HG02884 (cell line): Measurements from ENCODE around the gene GALNT9.
"Not testable (repeated sequence)": the region's sequence is repeated elsewhere in the genome, so short reads cannot be mapped to it uniquely, and the experiment has no call there.

Experiments
- ATAC-seq: cut with Tn5 transposase; IDR thresholded peaks from one replicate; pipeline ENCODE4 v1.9.1; 2021; ENCODE audit warnings: mild to moderate bottlenecking, moderate library complexity; ENCODE audit not compliant: unreplicated experiment

The GALNT9 gene

DNA sequence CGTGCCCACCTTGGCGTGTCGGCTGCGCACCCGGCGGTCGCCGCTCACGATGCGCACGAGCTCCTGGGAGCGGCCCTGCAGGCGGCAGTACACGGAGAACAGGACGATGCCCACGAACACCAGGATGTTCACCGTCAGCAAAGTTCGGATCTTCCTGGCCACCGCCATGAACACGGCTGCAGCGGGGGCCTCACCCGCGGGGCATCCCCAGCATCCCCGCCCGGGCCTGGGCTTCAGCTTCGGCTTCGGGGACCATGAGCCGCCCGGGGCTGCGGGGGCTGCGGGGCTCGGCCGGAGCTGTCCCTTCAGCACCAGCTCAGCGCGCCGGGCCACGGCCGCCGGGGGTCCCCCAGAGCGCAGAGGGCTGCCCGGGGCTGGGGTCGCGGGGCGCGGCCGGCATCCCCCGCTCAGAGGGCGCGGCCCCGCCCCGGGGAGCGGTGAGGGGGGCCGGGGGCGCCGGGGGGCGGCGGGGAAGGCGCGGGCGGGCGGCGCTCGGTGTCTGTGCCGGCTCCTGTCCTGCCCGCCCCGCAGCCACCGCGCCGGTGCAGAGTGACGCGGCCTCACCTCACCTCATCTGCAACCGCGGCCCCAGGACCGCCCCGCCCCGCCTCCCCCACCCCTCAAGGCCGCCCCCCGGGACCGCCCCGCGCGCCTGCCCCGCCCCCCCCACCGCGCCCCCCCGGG is at the start of gene GALNT9:
TSS of gene GALNT9 (minus strand) at position 554 of the 684 bp plus-strand sequence. CDS start at position 168, 386 bp downstream.
- no peak for ATAC-seq

DNA sequence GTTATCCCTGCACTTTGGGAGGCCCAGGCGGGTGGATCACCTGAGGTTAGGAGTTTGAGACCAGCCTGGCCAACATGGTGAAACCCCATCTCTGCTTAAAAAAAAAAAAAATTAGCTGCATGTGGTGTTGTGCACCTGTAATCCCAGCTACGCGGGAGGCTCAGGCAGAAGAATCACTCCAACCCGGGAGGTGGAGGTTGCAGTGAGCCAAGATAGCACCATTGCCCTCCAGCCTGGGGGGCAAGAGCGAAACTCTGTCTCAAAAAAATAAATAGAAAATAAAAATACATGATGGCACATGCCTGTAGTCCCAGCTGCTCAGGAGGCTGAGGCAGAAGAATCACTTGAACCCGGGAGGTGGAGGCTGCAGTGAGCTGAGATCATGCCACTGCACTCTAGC is 49.7 kb upstream of the GALNT9 start:
- ATAC-seq = not testable (repeated sequence)

DNA sequence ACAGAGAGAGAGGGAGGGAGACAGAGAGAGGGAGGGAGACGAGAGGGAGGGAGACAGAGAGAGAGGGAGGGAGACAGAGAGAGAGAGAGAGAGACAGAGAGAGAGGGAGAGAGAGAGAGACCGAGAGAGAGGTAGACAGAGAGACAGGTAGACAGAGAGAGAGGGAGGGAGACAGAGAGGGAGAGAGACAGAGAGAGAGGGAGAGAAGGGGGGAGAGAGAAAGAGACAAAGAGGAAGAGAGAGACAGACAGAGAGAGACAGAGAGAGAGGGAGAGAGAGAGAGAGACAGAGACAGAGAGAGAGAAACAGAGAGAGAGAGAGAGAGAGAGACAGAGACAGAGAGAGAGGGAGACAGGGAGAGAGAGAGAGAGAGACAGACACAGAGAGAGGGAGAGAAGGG is 47.8 kb upstream of the GALNT9 start:
- ATAC-seq = no peak

DNA sequence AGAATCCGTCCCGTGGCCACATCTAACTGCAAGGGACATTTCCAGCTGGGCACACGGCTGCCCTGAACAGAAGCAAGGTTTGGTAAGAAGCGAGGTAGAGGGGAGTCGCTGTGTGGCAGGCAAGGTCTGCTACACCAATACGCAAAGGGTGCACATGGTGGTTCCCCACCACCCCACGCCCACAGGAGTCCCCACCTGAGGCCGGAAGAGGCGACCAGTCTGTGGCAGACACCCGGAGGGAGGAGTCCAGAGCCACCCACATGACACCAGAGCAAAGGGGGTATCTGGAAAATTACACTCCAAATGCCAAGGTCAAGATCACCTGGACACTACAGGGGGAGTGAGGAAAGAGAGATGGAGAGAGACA is 47.1 kb upstream of the GALNT9 start:
- ATAC-seq = no peak

DNA sequence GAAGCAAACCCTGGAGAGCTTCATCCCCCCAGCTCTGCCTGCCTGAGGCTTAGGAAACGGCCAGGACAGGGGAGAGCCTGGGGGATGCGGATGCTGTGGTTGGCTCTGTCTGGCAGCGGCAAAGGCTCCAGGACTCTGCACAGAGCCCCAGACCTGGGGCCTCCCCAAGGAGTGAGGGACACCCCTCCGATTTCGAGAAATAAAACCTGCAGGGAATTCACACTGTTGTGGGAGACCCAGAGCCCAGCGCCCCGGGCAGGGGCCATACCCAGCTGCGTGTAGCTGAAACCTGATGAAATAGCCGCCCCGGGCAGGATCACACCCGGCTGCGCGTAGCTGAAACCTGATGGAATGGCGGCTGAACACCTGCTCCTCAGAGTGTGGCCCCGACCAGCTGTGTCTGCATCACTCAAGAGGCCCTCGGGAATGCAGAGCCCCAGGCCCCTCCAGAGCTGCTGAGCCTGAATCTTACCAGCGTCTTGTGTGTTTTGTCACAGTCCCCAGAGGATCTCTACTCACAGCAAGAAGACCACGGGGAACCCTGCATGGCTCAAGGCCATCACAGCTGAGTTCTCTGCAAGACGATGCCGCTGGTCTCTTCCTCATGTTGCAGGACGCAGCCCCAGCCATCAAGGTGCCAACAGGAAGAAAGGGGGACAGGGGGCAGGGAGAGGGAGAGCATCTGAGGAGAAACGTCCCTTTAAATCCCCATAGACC is 46.5 kb upstream of the GALNT9 start:
- ATAC-seq = no peak

DNA sequence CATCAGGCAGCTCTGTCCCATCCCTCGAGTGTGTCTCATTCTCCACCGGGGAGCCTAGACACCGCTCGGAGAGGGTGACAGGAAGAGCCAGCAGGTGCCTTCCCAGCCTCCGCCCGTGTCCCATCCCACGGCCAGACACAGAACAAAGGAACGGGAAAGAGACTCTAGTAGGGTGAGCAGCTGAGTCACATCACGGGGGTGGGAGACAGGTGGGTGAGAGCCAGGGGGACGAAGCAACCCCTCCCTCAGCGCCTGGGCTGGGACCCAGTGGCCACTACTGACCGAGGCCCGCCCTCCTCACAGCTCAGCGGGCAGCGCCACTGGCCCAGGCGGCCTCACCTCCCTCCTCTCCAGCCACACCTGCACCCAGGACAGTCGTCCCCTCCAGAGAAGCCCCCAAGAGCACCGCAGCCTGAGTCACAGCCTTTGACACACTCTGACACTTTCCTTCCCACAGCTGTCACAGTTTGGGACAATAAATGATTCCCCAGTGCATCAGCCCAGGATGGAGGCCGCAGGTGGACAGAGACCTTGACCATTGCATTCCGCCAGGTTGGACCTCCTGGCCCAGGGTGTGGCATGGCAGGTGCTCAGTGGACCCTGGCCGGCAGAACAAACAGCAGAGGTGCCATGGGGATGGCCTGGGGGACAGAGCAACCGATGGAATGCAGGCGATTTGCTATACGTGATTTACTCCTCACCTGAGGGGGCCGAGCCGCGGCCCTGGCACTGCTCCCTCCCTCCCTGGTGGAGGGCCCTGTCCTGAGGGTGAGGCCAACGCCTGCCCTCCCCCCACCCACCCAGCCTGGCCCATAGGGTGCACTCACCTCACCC is 45.4 kb upstream of the GALNT9 start:
- ATAC-seq = no peak

DNA sequence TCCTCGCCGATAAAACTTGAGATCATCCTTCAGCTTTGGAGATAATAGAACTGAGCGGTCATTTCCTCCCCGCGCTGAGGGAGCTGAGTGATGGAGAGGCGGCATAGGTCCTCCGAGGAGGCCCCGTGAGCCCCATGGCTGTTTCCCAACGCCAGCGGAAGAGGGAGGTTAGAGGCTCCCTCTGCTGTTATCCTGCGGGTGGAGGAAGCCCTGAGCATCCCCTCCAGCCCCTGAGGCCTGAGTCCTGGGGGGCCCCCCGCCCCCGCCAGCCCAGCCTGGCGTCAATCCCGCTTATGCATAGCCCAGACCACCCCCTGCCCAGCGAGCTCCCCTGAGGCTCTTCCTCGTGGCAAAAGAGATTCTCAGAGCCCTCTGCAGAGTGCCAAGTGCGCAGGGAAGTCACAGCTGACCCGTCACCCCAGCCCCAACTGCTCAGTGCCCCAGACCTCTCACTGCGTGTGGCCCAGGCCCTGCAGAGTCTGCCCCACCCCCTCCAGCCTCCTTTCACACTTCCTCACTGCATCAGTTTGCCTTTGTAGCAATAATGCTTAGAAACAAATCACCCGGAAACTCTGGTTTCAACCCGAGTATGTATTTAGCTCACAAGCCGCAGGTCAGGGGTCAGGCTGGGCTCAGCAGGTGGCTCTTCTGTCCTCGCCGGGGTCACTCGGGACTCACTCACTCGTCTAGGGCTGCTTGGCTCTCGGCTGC is 44.7 kb upstream of the GALNT9 start:
- ATAC-seq = no peak

DNA sequence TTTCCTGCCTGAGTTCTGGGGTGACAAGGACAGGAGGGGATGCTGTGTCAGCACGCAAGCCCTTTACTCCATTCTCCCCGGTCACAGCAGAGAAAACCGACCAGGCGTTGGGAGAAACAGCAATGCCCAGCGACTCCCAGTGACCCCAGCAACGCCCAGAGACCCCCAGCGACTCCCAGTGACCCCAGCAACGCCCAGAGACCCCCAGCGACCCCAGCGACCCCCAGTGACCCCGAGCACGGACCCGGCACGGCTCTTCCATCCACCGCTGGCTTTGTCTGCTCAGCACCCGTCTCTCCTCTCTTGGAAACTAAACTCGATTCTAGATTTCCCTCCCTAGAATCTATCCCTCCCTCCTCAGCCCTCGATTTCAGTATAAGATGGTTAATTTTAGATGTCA is 38.5 kb upstream of the GALNT9 start:
- no peak for ATAC-seq

DNA sequence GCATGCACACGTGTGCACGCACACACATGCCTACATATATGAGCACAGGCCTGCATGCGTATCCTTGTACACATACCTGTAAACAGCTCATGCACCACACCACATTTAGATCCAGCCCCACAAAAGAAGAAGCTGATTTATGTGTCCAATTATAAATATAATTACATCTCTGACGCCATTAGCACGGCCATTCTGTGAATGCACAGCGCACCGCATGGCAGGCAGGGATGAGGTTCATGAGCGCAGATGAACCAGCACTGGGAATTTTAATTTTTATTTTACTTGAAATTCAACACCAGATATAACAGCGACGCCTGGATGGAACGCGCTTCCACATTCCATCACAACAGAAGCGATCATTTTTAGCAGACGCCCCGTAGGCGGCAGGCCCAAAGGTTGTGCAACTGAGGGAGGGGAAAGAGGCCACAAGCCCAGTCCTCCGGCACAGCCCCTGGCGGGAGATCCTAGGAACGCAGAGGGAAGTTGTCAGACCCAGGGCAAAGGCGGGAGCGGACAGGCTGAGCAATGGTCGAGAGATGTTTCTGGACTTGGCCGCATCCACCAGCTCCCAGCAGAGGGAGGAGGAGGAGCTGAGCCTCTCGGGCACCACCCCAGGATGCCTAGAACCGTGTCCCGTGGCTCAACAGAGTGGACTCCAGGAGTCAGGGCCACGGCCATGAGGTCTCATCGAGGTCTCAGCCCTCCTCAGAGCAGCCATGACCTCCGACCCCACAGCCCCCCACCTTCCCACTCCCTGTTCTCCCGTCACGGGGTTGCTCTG is 37.9 kb upstream of the GALNT9 start:
- ATAC-seq = no peak

DNA sequence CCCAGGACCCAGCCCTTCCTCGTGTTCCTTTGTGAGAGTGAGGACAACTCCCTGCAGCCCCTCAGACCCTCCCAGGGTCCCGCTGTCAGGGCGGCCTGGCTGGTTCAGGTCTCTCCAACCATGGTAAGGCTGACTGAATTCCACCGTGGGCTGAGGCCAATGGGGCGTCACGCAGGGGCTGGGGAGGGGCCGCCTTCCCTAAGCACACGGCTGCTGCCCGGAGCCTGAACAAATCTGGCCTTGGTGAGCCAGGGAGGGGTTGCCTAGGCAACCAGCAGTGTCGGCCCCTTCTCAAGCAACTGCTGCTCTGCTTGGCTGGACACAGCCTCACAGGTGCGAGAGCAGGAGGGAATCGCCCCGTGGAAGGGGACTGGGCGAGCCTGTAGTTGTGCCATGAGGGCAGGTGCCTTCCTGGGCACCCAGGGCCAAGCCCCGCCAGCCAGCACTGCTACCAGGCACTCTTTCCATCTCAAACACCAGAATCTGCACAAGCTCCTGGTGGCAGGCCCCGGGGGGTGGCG is 37.0 kb upstream of the GALNT9 start:
- ATAC-seq = no peak

DNA sequence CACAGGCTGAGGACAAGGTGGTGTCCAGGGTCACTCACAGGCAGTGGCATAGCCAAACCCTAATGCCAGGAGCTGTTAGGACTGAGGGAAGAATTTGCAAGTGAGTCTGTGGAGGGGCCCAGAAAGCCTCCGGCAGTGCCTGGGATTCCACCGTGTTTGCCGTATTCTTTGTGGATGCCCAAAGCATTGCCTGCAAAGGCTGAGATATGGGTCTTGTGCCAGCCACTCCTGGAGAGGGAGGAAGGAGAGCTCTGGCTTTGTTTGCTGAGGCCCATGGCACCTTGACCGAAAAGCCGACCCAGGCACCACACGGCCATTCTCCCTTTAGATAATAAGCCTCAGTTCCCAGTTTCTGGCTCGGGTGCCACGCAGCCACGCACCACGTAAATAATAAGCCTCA is 35.8 kb upstream of the GALNT9 start:
- ATAC-seq = no peak

DNA sequence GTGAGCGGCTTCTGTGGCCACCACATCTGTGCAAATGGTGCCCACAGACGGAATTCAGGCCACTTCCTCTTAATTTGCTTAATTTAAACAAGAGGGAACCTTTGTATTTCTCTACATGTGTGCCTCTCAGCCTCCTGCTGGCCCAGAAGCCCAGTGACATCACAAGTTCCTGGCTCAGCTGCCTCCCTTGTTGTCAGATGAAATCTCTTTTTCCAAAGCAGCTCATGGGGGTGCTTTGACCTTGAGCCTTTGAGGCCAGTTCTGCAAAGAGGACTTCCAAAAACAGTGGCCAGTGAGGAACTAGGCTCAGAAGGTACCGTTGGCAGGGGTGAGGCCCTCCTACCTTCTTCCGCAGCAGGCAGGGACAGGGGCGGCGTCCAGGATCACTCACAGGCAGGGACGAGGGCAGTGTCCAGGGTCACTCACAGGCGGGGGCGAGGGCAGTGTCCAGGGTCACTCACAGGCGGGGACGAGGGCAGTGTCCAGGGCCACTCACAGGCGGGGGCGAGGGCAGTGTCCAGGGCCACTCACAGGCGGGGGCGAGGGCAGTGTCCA is 35.0 kb upstream of the GALNT9 start:
- ATAC-seq = no peak

DNA sequence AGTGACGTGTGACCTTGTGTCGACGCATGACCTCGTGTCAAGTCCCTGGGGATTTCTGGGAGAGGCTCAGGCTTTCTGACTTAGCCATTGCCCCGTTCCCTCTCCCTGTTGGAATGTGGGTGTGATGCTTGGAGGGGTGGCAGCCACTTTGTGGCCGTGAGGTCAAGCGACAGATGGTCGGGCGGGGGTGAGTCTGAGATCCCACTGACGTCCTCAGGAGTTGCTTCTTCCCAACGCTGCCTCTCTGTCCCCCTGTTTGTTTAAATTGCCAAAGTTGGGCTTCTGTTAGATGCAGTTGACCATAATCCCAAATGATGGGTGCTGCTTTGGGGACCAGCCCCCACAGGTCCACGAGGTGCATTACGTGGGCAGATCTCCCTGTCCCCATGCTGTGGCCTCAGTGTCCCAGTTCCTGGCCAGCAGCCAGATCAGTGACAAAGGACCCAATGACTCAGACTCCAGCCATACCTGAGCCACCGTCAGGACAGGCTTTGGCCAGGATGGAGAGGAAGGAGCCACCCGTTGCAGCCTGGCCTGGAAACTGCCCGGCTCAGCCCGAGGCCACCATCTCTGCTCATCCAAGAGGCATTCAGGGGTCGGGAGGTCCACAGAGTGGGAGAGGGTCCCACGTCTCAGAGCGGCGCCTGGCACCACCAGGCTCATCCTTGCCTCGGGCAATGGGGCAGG is 34.4 kb upstream of the GALNT9 start:
- no peak for ATAC-seq

DNA sequence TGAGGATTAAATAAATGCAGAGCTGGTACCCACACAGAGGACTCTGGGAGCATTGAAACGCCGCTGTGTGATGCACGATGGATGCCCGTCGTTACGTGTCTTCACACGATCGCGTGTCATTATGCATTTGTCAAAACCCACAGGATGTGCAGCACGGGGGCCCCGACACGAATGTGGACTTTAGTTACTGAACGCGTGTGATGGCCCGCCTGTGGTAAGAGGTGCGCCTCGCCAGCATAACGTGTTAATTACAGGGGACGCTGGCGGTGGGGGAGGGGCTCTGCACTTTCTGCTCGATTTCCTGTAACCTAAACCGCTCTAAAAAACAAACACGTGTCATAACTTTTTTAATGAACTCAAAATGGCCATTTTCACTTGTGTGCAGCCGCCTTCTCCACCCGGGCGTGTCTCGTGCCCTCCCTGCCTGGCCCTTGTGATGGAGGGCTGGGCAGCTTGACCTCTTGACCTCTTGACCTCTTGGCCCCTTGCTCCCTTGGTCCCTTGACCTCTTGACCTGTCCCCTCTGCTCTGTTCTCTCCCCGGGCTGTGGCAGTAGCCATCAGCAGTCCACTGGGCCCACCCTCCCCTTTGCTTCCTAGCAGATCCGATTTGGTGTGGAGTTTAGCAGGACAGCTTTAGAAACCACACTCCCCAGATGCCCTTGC is 33.7 kb upstream of the GALNT9 start:
- no peak for ATAC-seq

DNA sequence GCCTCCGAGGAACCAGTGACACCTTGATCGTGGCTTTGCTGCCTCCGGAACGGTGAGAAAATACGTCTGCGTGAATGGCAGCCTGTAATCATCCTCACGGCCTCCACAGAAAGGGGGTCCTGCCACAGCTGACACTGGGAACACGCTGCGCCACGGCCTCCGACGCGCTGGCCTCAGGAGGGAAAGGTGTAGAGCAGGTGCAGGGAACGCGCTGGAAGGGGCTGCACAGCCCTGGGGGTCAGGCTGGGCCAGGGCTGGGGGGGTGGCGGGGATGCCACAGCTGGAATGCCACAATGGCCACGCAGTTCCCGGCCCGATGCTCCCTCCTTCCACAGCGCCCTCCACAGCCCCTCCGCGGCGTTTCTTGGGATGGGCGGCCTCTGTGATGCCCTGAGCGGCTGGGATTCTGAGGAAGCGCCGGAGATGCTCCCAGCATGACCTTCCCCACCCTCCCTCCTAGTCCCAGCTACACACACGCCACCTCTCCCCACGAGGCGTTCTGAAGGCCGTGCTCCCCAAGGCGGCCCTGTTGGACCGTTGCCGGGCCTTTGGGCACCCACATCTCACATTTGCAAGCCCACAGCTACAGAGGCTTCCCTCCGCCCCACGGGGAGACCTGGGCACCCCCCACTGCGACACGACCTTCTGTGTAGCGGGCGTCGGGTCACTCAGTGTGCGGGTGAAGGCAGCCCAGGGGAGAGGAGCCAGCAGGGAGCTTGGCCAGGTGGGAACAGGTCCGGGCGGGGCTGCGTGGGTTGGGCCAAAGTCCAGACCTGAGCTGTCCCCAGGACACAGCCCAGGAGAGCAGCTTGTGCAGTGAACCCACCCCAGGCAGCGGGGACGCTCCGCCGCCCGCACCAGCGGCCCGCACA is 31.8 kb upstream of the GALNT9 start:
- no peak for ATAC-seq

DNA sequence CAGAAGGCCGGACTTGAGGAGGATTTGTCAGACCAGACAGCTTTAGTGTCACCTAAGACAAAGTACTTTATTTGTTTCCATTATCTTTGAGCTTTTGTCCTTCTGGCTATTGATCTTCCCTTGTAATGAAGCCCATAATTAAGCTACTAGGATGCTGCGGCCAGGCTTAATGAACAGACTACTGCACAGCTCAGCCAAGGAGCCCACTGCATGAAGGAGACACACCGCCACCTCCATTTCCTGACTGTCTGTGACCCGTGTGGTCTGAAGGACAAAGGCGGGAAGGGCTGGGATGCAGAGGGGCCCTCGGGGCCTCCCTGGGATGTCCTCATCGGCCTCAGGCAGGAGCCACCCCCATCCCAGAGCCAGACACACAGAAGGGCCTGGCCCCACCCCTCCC is 31.0 kb upstream of the GALNT9 start:
- ATAC-seq = no peak

DNA sequence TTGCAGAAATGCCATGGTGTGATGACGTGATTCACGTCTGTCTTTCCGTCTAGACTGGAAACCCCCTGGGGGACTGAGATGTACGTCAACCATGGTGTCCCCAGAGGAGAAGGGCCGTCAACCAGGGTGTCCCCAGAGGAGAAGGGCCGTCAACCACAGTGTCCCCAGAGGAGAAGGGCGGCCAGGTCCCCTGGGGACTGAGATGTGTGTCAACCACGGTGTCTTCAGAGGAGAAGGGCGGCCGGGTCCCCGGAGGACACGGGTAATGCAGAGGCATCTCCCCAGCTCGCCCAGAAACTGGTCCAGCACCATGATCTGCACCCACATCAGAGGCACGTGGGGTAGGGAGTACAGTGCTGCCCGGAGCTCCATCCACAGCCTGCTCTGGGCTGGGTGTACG is 30.6 kb upstream of the GALNT9 start:
- no peak for ATAC-seq

DNA sequence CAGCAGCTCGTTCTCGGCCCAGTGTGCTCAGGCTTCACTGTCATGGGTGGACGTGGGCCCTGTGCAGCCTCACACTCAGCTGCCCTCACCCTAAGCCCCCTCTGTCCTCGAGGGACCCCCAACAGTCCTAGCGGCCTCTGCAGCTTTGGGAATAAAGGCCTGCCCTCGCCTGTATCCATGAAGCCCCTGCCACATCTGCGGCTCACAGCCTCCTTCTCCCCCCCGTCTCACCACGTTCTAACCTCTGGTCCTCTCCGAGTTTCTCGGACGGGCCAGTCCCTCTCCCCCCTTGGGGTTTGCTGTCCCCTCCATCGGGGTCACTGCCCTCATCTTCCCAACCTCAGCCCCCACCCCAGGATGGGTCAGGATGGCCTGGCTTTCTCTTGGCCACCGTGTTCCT is 30.2 kb upstream of the GALNT9 start:
- ATAC-seq = no peak
